NCI-H2196 (cell line): ENCODE data around the gene ASAP2.

Source experiments
- DNase-seq: peaks from one replicate; lab custom pipeline; 2025; ENCODE audit not compliant: unreplicated experiment; lab: John Stamatoyannopoulos, UW

The ASAP2 gene

DNA sequence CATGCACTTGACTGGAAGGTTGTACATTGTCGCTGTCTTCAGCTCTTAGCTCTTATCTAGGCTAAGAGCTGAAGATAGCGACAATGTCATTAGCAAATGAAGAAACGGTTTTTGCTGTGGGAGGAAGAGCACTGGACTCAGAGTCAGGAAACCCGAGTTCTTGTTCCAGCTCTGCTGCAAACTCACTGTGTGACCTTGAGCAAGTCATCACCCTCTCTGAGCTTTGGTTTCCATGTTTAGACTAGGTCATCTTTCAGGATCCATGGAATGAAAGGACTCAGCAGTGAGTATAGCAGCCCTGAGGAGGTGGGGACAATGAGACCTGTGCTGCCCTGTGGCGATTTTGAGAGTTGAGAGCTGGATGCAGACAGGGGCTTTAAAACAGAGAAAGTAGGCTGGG lies 85.3 kb downstream of the ASAP2 start:
- DNase-seq, result no peak

DNA sequence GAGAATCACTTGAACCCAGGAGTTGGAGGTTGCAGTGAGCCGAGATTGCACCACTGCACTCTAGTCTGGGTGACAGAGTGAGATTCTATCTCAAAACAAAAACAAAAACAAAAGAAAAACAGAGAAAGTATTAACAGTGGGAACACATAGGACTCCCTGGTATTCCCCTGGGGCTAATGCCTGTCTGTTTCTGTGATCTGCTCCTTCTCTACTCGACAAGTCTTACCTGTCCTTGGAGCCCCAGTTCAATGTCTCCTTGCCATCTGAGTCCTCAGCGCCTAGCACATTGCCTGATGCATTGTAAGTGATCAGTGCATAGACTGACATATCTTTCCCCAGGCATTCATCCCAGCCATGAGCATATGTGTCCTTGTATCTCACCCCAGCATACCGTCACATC lies 85.8 kb downstream of the ASAP2 start:
- no peak for DNase-seq

- DNase-seq, result no peak
Measured at GRCh38 chr2:9294764-9295163, 88.2 kb downstream of the ASAP2 start.

- DNase-seq, result no peak
Measured at GRCh38 chr2:9296559-9296958, 89.9 kb downstream of the ASAP2 start.

- no peak for DNase-seq
Measured at GRCh38 chr2:9297156-9297555, 90.5 kb downstream of the ASAP2 start.

- DNase-seq, result no peak
Measured at GRCh38 chr2:9297807-9298206, 91.2 kb downstream of the ASAP2 start.

DNA sequence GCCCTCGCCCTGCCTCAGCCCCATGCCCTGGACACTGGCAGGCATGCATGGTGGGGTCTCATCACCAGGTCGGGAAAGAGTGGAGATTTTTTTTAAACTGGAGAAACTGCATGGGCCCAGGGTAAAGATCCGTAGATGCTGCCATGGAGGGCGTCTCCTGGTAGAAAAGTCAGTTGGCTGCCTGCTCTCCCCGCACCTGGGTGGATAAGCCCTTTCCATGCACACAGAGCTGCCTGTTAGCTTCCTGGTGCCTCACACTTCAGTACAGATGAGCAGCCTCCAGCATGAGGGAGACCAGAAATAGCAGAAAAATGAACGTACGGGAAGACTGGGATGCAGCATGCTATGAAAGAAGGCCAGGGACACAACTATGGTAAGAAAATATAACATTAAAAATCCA lies 92.0 kb downstream of the ASAP2 start:
- DNase-seq, result no peak

- DNase-seq, result no peak
Measured at GRCh38 chr2:9299161-9300100, 92.8 kb downstream of the ASAP2 start.

DNA sequence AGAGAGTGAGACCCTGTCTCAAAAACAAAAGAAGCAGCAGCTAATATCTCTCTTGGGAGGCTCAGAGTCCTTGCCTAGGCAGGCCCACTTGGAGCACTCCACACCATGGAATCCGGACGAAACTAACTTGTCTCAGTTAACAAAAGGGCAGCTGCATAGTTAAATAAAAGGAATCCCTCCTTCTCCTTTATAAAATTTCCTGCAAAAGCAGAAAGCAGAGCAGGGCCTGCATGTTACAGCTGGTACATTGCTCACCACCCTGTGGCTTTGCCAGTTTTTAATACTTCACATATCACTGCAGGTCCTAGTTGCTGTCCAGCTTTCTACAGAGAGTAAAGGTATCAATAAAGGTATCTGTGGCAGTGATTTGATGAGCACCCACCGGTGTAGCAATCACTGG lies 93.6 kb downstream of the ASAP2 start:
- DNase-seq, result no peak

GRCh38 chr2:9300829-9301453 lies 94.3 kb downstream of the ASAP2 start:
- no peak for DNase-seq

GRCh38 chr2:9302755-9303154 lies 96.1 kb downstream of the ASAP2 start:
- DNase-seq, result no peak

- DNase-seq, result no peak
Measured at GRCh38 chr2:9303528-9304225, 97.1 kb downstream of the ASAP2 start.

DNA sequence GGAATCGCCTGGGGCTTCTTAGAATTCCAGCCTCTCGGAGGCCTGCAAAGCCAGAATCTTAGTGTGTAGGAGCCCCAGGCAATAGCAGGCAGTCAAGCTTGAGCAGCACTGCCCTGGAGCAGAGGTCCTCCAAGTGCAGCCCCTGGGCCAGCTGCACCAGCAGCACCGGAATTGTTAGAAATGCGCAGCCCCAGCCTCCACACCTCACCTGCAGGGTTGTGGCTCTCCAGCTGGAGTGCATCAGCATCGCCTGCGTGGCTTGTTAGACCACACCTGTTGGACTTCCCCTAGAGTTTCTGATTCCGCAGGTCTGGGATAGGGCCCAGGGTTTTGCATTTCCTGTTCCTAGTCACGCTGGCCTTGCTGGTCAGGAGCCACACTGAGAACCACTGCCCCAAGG lies 100.3 kb downstream of the ASAP2 start:
- no peak for DNase-seq

DNA sequence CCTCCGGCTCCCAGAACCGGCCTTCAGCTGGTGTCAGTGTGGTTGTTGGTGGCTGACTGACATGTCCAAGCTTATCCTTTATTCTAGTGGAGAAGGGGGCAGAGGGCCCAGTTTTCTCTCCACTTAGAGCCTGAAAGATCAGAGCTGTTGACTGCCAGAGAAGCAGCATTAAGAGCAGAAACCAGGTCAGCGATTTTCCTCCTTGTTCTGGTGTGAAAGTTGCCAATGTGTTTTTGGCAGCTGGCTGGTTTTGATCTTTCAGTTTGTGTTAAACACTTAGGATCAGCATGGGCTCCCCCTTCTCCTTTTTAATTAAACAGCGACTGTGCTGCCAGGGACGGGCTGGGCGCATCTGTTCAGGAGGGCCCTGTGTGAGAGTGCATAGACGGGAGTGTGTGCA lies 100.9 kb downstream of the ASAP2 start:
- no peak for DNase-seq

DNA sequence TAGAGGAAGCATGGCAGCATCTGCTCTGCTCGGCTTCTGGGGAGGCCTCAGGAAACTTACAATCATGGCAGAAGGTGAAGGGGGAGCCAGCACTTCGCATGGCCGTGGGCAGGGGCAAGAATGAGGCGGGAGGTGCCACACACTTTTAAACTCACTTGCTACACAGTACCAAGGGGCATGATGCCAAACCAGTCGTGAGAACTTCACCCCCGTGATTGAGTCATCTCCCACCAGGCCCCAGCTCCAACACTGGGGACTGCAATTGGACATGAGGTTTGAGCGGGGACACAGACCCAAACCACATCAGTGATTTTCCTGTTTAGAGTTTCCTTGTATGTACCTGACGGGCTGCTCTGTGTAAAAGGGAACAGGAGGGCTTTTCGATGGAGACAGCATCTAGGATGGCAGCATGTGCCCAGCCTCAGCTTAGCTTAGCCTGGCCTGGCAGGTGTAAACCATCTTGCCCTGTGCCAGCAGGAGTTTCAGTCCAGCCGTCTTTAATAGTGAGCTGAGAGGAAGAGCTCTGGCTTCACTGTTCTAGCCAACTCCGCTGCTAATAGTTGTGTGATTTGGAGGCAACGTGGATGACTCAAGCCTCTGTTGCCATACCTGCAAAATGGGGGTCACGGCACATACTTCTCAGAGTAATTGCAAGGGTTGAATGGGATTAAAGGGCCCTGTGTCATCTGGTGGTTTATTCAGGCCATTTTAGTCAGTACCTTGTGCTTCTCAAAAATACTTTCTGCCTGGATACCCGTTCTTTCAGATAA lies 101.8 kb downstream of the ASAP2 start:
- no peak for DNase-seq

DNA sequence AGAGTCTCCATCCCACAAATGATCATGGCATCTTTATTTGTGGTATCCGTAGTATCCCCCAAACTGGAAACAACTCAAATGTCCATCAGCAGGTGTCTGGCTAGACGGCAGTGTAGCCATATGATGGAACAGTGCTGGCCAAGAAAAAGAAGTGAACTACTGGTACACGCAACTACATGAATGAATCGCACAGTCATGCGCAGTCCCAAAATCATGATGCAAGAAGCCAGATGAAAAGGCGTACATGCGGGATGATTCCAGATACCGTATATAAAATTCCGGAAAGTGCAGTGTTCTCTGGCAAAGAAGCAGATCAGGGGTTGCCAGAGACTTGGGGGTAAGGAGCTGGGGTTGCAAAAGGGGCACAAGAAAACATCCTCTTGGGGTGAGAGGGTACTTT lies 102.5 kb downstream of the ASAP2 start:
- DNase-seq, result no peak

DNA sequence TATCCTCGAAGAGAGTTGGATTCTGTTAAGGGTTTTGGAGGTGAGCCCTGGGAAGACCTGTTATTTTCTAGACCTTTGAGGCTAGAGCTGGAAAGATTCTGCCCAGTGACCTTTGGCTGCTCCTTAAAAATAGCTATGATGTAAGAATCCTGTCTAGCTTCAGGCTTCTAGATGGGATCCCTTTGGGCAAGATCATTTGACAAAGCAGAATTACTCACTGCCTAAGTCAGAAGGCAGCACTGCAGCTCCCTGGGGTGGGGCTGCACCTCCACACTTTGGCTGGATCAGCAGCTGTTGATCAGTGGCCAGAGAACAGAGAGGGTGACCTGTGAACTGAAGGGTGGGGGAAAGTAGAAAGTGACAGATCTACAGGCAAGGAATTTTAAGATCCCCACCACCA lies 103.8 kb downstream of the ASAP2 start:
- DNase-seq, result no peak

- no peak for DNase-seq
Measured at GRCh38 chr2:9310798-9311197, 104.2 kb downstream of the ASAP2 start.

GRCh38 chr2:9311488-9311887 lies 104.9 kb downstream of the ASAP2 start:
- no peak for DNase-seq

- no peak for DNase-seq
Measured at GRCh38 chr2:9312591-9312990, 106.0 kb downstream of the ASAP2 start.

DNA sequence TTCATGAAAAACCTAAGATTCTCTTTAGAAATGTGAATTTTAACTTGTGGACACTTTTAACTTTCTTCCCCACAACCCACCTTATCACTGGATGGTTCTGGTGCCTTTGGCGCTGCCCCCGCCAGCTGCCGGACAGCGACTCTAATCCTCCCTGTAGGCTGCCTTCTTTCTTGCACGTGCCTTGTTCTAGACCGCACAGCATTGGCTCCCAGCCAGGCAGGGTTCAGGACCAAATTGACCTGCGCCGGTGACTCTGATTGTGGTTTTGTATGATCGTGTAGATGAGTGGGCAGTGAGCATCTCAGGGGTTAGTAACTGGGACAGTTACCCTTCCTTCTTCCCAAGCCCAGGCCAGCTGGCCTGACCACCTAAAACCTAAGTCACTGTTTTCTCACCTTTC lies 106.8 kb downstream of the ASAP2 start:
- no peak for DNase-seq
